Tibial nerve (tissue), 3 donors: ENCODE data around the gene CENPF.

Experiments
- POLR2A ChIP-seq, 2 donors: fragments of 450-650 bp; IDR thresholded peaks; one replicate each; pipeline ENCODE4 v1.6.1; 2017; ENCODE audit warnings: antibody characterized with exemption in 2 of 2, mild to moderate bottlenecking in 2 of 2, moderate library complexity in 2 of 2
- TF ChIP-seq, protein P1 (sequence below), 5 experiments: fragments of 200-600 bp in 3 of 5; fragments of 450-650 bp in 2 of 5; sonication (generic) in 3 of 5; IDR thresholded peaks; one replicate each; pipeline ENCODE4 v1.5.1; 2016 to 2019; ENCODE audit warnings: antibody characterized with exemption in 5 of 5, mild to moderate bottlenecking in 3 of 5, moderate library complexity in 2 of 5

DNA sequence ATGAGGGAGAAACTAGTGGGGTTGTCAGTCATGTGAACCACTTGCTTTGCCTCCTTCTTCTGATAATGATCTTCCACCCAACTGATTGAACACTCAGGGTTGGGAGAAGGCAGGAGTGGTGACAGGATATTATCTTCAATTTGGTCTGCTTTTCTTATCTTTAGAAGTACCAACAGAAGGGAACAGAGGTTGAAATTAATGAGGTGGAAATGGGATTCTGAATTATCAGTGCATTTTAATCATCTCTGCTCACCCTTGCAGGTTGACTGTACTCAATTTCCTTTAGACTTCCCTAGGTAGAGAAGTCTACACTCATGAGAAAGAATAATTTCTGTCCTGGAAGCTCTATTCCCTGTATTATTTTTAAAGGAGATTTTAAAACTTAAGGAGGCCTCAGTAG, 31.7 kb upstream of the CENPF start:
- TF ChIP-seq, protein P1, sequence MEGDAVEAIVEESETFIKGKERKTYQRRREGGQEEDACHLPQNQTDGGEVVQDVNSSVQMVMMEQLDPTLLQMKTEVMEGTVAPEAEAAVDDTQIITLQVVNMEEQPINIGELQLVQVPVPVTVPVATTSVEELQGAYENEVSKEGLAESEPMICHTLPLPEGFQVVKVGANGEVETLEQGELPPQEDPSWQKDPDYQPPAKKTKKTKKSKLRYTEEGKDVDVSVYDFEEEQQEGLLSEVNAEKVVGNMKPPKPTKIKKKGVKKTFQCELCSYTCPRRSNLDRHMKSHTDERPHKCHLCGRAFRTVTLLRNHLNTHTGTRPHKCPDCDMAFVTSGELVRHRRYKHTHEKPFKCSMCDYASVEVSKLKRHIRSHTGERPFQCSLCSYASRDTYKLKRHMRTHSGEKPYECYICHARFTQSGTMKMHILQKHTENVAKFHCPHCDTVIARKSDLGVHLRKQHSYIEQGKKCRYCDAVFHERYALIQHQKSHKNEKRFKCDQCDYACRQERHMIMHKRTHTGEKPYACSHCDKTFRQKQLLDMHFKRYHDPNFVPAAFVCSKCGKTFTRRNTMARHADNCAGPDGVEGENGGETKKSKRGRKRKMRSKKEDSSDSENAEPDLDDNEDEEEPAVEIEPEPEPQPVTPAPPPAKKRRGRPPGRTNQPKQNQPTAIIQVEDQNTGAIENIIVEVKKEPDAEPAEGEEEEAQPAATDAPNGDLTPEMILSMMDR (IDR thresholded peaks at IDR 0.05) = no peak
- TF ChIP-seq POLR2A (IDR thresholded peaks at IDR 0.05) = no peak
